ENCODE measurements around the gene MAGI2.
"Not testable (repeated sequence)": the region's sequence is repeated elsewhere in the genome, so short reads cannot be mapped to it uniquely, and the experiment has no call there.

Gene MAGI2

GRCh38 chr7:78967561-78967960 lies 485.9 kb downstream of the MAGI2 start:
- in situ Hi-C loops (cut with MboI; ENCODE audit: low sequenced_read_pairs), result not testable (repeated sequence)

GRCh38 chr7:78967046-78967445 lies 486.4 kb downstream of the MAGI2 start:
- in situ Hi-C loops (cut with MboI; ENCODE audit: low sequenced_read_pairs), result no loop called here

- in situ Hi-C loops (cut with MboI; ENCODE audit: low sequenced_read_pairs), result no loop called here
Observed at GRCh38 chr7:78959477-78959876, 494.0 kb downstream of the MAGI2 start.

- in situ Hi-C loops (cut with MboI; ENCODE audit: low sequenced_read_pairs), result no loop called here
Observed at GRCh38 chr7:78955329-78955728, 498.1 kb downstream of the MAGI2 start.

- in situ Hi-C loops (cut with MboI; ENCODE audit: low sequenced_read_pairs), result no loop called here
Observed at GRCh38 chr7:78953726-78954363, 499.6 kb downstream of the MAGI2 start.

GRCh38 chr7:78953090-78953489 lies 500.4 kb downstream of the MAGI2 start:
- in situ Hi-C loops (cut with MboI; ENCODE audit: low sequenced_read_pairs), result no loop called here

GRCh38 chr7:78939669-78940068 lies 513.8 kb downstream of the MAGI2 start:
- in situ Hi-C loops (cut with MboI; ENCODE audit: low sequenced_read_pairs), result no loop called here

- in situ Hi-C loops (cut with MboI; ENCODE audit: low sequenced_read_pairs), result no loop called here
Observed at GRCh38 chr7:78924581-78924980, 528.9 kb downstream of the MAGI2 start.

GRCh38 chr7:78912781-78913180 lies 540.7 kb downstream of the MAGI2 start:
- in situ Hi-C loops (cut with MboI; ENCODE audit: low sequenced_read_pairs), result no loop called here

- in situ Hi-C loops (cut with MboI; ENCODE audit: low sequenced_read_pairs), result no loop called here
Observed at GRCh38 chr7:78906735-78907134, 546.7 kb downstream of the MAGI2 start.

- in situ Hi-C loops (cut with MboI; ENCODE audit: low sequenced_read_pairs), result no loop called here
Observed at GRCh38 chr7:78905436-78905835, 548.0 kb downstream of the MAGI2 start.

- in situ Hi-C loops (cut with MboI; ENCODE audit: low sequenced_read_pairs), result no loop called here
Observed at GRCh38 chr7:78904983-78905382, 548.5 kb downstream of the MAGI2 start.

- in situ Hi-C loops (cut with MboI; ENCODE audit: low sequenced_read_pairs), result no loop called here
Observed at GRCh38 chr7:78901566-78901965, 551.9 kb downstream of the MAGI2 start.

- in situ Hi-C loops (cut with MboI; ENCODE audit: low sequenced_read_pairs), result no loop called here
Observed at GRCh38 chr7:78900806-78901205, 552.7 kb downstream of the MAGI2 start.

GRCh38 chr7:78895393-78895792 lies 558.1 kb downstream of the MAGI2 start:
- in situ Hi-C loops (cut with MboI; ENCODE audit: low sequenced_read_pairs), result no loop called here

- in situ Hi-C loops (cut with MboI; ENCODE audit: low sequenced_read_pairs), result no loop called here
Observed at GRCh38 chr7:78879206-78879605, 574.3 kb downstream of the MAGI2 start.

GRCh38 chr7:78873117-78873516 lies 580.4 kb downstream of the MAGI2 start:
- in situ Hi-C loops (cut with MboI; ENCODE audit: low sequenced_read_pairs), result no loop called here

GRCh38 chr7:78864339-78864738 lies 589.1 kb downstream of the MAGI2 start:
- in situ Hi-C loops (cut with MboI; ENCODE audit: low sequenced_read_pairs), result no loop called here

- in situ Hi-C loops (cut with MboI; ENCODE audit: low sequenced_read_pairs), result no loop called here
Observed at GRCh38 chr7:78863281-78863680, 590.2 kb downstream of the MAGI2 start.

- in situ Hi-C loops (cut with MboI; ENCODE audit: low sequenced_read_pairs), result no loop called here
Observed at GRCh38 chr7:78862411-78862900, 591.0 kb downstream of the MAGI2 start.

GRCh38 chr7:78852951-78853350 lies 600.5 kb downstream of the MAGI2 start:
- in situ Hi-C loops (cut with MboI; ENCODE audit: low sequenced_read_pairs), result no loop called here

- in situ Hi-C loops (cut with MboI; ENCODE audit: low sequenced_read_pairs), result no loop called here
Observed at GRCh38 chr7:78850093-78850740, 603.2 kb downstream of the MAGI2 start.

GRCh38 chr7:78845155-78845554 lies 608.3 kb downstream of the MAGI2 start:
- in situ Hi-C loops (cut with MboI; ENCODE audit: low sequenced_read_pairs), result no loop called here

All from hTERT RPE-1 (cell line).